Fibroblast of skin of abdomen (primary cell): ENCODE measurements around the gene UTP15.

ENCODE experiments used
- DNase-seq: peaks from one replicate; pipeline ENCODE4 v3.0.0-alpha.2; 2013

The UTP15 gene

GRCh38 chr5:73623901-73624404, 58.4 kb downstream of the UTP15 start:
- no peak for DNase-seq

- DNase-seq, result no peak
These were observed 59.3 kb downstream of the UTP15 start for GRCh38 chr5:73624888-73625287.

GRCh38 chr5:73625372-73625943, 59.9 kb downstream of the UTP15 start:
- DNase-seq, result no peak

- DNase-seq, result peak; percentile 39
These were observed 60.6 kb downstream of the UTP15 start, which contains the start of gene ARHGEF28 for GRCh38 chr5:73625944-73626811. Gene ARHGEF28, plus strand, starts transcription at chr5:73626196. Its CDS starts 58,656 bp downstream, at chr5:73684852.

- no peak for DNase-seq
These were observed 61.3 kb downstream of the UTP15 start for GRCh38 chr5:73626814-73627313.

- DNase-seq, result no peak
These were observed 63.9 kb downstream of the UTP15 start for GRCh38 chr5:73629456-73629855.

GRCh38 chr5:73630765-73631164, 65.2 kb downstream of the UTP15 start:
- DNase-seq, result no peak

GRCh38 chr5:73631500-73631899, 66.0 kb downstream of the UTP15 start:
- no peak for DNase-seq
